Left lung (tissue), 14 donors: ENCODE measurements around the gene AOPEP. TPM values are rescaled to one million over a fixed set of nuclear protein-coding genes. Genes with fewer than 3 reads are reported as not detected.

Experiments used
- ATAC-seq: fragments of 200-7000 bp; cut with Tn5 transposase; one replicate; pipeline ENCODE4 v1.9.1; 2020; ENCODE audit warnings: moderate library complexity
- DNase-seq, 4 donors: peaks; one replicate each; pipeline ENCODE4 v3.0.0-alpha.2; 2013 to 2020
- H3K27ac ChIP-seq, 2 donors: fragments of 200-600 bp; sonication (generic) in 1 of 2; one replicate each; pipeline versions ENCODE4 v1.5.0 to v1.8.0; 2020 to 2021
- H3K27me3 ChIP-seq, 2 donors: fragments of 200-600 bp; sonication (generic) in 1 of 2; one replicate each; pipeline versions ENCODE4 v1.5.0 to v1.8.0; 2020 to 2021
- H3K36me3 ChIP-seq, 2 donors: fragments of 200-600 bp; sonication (generic) in 1 of 2; one replicate each; pipeline versions ENCODE4 v1.5.0 to v1.8.0; 2020 to 2021
- H3K4me1 ChIP-seq, 2 donors: fragments of 200-600 bp; one replicate each; pipeline ENCODE4 v1.8.0; 2021
- H3K4me3 ChIP-seq, 2 donors: fragments of 200-600 bp; sonication (generic) in 1 of 2; one replicate each; pipeline versions ENCODE4 v1.5.0 to v1.8.0; 2020 to 2021; ENCODE audit warnings: mild to moderate bottlenecking in 1 of 2
- H3K9me3 ChIP-seq, 2 donors: fragments of 200-600 bp; sonication (generic) in 1 of 2; one replicate each; pipeline versions ENCODE4 v1.5.0 to v1.8.0; 2020 to 2021
- intact Hi-C, 2 donors: fragments of 100-400 bp; cut with DNase I; formaldehyde crosslinking; loops; one replicate each; pipeline versions ENCODE4 v1.11.2 to v1.14.2; 2022
- long read RNA-seq, 12 donors: library from polyadenylated mRNA in 2 of 12; unstranded in 2 of 12; transcript quantifications; one replicate each; pipeline ENCODE4 v2.0.0 and lab custom pipeline, GENCODE V29; 2019 to 2026
- polyA plus RNA-seq, 6 donors: library from polyadenylated mRNA; unstranded; fragments of 120-200 nt; gene quantifications; one replicate each; pipeline ENCODE4 v1.2.1, GENCODE V29; 2013; ENCODE audit not compliant: insufficient read length in 6 of 6
- total RNA-seq, 2 donors: library from RNA; stranded (reverse); fragmentation: NEBNext Ultra II Directional; extraction: Animal tissue kit (Norgen Biotek cat#: 25700); gene quantifications; one replicate each; pipeline ENCODE4 v1.2.1, GENCODE V29; 2021
- TF ChIP-seq, protein P1 (sequence below), 2 donors: fragments of 200-600 bp; sonication (generic) in 1 of 2; IDR thresholded peaks; one replicate each; pipeline versions ENCODE4 v1.5.0 to v1.8.0; 2021; ENCODE audit warnings: antibody characterized with exemption in 2 of 2
- donor health status: DM: no; HTN: yes; CAD: no.
- donor health status: DM: no; HTN: no; CAD: no.

The AOPEP gene, protein sequence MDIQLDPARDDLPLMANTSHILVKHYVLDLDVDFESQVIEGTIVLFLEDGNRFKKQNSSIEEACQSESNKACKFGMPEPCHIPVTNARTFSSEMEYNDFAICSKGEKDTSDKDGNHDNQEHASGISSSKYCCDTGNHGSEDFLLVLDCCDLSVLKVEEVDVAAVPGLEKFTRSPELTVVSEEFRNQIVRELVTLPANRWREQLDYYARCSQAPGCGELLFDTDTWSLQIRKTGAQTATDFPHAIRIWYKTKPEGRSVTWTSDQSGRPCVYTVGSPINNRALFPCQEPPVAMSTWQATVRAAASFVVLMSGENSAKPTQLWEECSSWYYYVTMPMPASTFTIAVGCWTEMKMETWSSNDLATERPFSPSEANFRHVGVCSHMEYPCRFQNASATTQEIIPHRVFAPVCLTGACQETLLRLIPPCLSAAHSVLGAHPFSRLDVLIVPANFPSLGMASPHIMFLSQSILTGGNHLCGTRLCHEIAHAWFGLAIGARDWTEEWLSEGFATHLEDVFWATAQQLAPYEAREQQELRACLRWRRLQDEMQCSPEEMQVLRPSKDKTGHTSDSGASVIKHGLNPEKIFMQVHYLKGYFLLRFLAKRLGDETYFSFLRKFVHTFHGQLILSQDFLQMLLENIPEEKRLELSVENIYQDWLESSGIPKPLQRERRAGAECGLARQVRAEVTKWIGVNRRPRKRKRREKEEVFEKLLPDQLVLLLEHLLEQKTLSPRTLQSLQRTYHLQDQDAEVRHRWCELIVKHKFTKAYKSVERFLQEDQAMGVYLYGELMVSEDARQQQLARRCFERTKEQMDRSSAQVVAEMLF
- total RNA-seq (10 to 100 TPM; 74.3 to 83.2 TPM), polyA plus RNA-seq (10 to 100 TPM; 32.5 to 41.4 (median 37.1) TPM)
- long read RNA-seq, donor 1, partial matches to known transcripts, result 0 of 7 reads
- long read RNA-seq, donor 1, other reads (novel, unspliced or antisense), result 5 of 7 reads
- long read RNA-seq, donor 2, partial matches to known transcripts, result 0 of 2 reads
- long read RNA-seq, donor 2, other reads (novel, unspliced or antisense), result 0 of 2 reads
- long read RNA-seq, donor 3, partial matches to known transcripts, result 0 of 3 reads
- long read RNA-seq, donor 3, other reads (novel, unspliced or antisense), result 0 of 3 reads
- long read RNA-seq, donor 4, partial matches to known transcripts, result 5 of 23 reads
- long read RNA-seq, donor 4, other reads (novel, unspliced or antisense), result 16 of 23 reads
- long read RNA-seq, donor 5, partial matches to known transcripts, result 0 of 3 reads
- long read RNA-seq, donor 5, other reads (novel, unspliced or antisense), result 0 of 3 reads
- long read RNA-seq, donor 6, partial matches to known transcripts, result 0 of 4 reads
- long read RNA-seq, donor 6, other reads (novel, unspliced or antisense), result 0 of 4 reads
- long read RNA-seq, donor 7, partial matches to known transcripts, result 0 of 2 reads
- long read RNA-seq, donor 7, other reads (novel, unspliced or antisense), result 0 of 2 reads
- long read RNA-seq, donor 8, transcript C9orf3-213 (6 exons, 478 nt), result major isoform, 5 of 5 reads
- long read RNA-seq, donor 8, partial matches to known transcripts, result 0 of 5 reads
- long read RNA-seq, donor 8, other reads (novel, unspliced or antisense), result 0 of 5 reads
- long read RNA-seq, donor 9, result 0 reads
- long read RNA-seq, donor 10, transcript C9orf3-213 (6 exons, 478 nt), result major isoform, 5 of 32 reads
- long read RNA-seq, donor 10, partial matches to known transcripts, result 9 of 32 reads
- long read RNA-seq, donor 10, other reads (novel, unspliced or antisense), result 18 of 32 reads
- long read RNA-seq, donor 11, partial matches to known transcripts, result 0 of 7 reads
- long read RNA-seq, donor 11, other reads (novel, unspliced or antisense), result 0 of 7 reads
- long read RNA-seq, donor 12, partial matches to known transcripts, result 5 of 7 reads
- long read RNA-seq, donor 12, other reads (novel, unspliced or antisense), result 0 of 7 reads

DNA sequence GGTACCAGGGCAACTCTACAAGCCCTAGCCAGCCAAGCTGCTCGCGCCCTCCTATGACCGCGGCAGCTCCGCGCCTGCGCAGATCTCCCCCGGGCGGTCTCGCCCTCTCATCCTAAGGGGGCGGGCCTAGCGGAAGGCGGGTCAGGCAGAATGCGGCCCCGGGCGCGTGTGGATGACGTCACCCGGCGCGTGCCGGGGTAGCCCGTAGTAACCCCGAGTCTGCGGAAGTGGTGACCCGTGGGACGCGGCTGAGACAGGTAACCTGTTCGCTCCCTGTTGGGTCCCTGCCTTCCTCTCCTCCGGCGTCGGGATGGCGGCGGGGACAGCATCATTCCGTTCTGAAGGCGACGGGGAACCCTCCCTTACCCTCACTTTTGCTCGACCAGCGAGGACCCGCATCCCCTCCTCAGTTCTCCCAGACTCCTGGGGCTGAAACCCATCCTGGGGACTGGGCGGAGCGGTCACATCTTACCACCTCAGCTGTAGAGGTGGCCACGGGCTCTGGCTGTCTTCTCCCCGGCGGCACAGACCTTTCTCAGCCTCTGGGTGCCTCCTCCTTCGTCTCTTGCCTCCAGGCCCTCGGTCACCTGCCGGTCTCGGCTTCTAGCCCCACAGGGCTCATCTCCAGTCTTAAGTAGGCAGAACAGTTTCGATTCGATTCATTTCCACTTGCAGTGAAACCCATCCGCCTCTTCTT is at the start of gene AOPEP:
Gene AOPEP, plus strand, starts transcription at position 205 of the 697 bp plus-strand sequence. CDS start 33,085 bp downstream, outside the sequence.
- intact Hi-C loops, result no loop called here
- TF ChIP-seq, protein P1, sequence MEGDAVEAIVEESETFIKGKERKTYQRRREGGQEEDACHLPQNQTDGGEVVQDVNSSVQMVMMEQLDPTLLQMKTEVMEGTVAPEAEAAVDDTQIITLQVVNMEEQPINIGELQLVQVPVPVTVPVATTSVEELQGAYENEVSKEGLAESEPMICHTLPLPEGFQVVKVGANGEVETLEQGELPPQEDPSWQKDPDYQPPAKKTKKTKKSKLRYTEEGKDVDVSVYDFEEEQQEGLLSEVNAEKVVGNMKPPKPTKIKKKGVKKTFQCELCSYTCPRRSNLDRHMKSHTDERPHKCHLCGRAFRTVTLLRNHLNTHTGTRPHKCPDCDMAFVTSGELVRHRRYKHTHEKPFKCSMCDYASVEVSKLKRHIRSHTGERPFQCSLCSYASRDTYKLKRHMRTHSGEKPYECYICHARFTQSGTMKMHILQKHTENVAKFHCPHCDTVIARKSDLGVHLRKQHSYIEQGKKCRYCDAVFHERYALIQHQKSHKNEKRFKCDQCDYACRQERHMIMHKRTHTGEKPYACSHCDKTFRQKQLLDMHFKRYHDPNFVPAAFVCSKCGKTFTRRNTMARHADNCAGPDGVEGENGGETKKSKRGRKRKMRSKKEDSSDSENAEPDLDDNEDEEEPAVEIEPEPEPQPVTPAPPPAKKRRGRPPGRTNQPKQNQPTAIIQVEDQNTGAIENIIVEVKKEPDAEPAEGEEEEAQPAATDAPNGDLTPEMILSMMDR (IDR thresholded peaks at IDR 0.05), result no peak
- H3K4me1 ChIP-seq, result peaks cover 0 to 7% of the 10 kb centered on the region in 2 donors
- DNase-seq, result peak; percentile 93 to 100 (median 98)
- no peaks in the 10 kb centered on the region for H3K27me3 ChIP-seq
- no peaks in the 10 kb centered on the region for H3K36me3 ChIP-seq
- H3K9me3 ChIP-seq, result no peaks in the 10 kb centered on the region
- H3K4me3 ChIP-seq, result peak within 1 kb of the TSS; percentile 72 to 73
- ATAC-seq, result peak; percentile 99
- H3K27ac ChIP-seq, result peak within 1 kb of the TSS; percentile 79 to 86

DNA sequence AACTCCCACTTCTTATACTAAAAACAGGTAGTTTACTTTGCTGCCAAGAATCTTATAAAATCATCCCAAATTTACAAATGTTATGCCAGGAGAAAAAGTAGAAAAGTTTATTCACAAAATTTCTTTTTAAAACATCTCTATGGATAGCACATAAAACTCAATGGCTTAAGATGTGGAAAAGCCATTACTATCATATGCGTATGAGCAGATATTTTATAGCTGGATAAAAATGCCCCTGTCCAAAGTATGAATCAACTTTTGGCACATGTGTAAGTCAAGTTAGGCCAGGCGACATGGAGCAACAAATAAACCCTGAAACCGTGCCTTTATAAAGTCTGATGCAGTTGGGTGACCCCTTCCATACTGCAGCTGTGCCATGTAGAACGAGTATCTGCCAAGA is 48.6 kb upstream of the AOPEP start:
- no peaks in the 10 kb centered on the region for H3K36me3 ChIP-seq
- no peak for ATAC-seq
- H3K27me3 ChIP-seq, result no peaks in the 10 kb centered on the region
- intact Hi-C loops, result no loop called here
- no peaks in the 10 kb centered on the region for H3K4me1 ChIP-seq
- TF ChIP-seq, protein P1 (IDR thresholded peaks at IDR 0.05), result no peak
- H3K9me3 ChIP-seq, result no peaks in the 10 kb centered on the region
- H3K27ac ChIP-seq, result no peak overlapping the region
- no peak overlapping the region for H3K4me3 ChIP-seq
- no peak for DNase-seq

DNA sequence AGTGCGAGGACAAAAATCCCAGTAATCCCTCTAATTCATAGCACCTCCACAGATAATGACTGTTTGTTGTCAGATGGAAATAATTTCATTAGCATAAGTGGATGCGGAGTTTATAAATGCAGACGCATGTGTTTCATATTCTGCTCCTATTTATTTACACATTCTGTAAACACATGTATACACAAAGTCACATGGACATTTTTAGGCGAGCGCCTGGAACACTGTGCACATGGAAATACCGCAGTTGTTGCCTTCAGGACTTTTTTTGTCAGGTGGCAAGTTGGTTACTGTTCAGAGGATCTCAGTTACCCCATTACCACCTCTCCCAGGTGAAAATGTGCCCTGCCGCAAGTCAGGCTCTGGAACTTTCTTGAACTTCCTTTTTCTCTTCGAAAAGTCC is 46.9 kb upstream of the AOPEP start:
- DNase-seq, result no peak
- H3K36me3 ChIP-seq, result no peaks in the 10 kb centered on the region
- no peak overlapping the region for H3K4me3 ChIP-seq
- TF ChIP-seq, protein P1 (IDR thresholded peaks at IDR 0.05), result no peak
- H3K27ac ChIP-seq, result no peak overlapping the region
- H3K27me3 ChIP-seq, result no peaks in the 10 kb centered on the region
- no peak for ATAC-seq
- H3K4me1 ChIP-seq, result no peaks in the 10 kb centered on the region
- intact Hi-C loops, result no loop called here
- no peaks in the 10 kb centered on the region for H3K9me3 ChIP-seq

DNA sequence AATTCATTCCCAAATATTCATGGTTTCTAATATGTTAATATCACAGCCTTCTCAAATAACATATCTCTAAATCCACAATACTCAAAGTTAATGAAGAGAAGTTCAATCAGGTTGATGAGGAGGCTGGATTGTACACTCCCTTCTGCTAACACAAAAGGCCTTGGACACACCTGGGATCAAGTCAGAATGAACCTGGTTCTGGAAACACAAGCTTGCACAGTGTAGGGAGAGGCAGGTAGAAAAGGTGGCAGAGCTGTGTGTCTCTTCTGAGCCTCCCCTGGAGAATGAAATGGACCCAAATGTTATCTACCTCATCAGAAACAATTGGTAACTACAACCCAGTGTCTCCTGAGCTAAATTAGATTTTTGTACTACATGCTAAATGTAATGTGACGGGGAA is 46.5 kb upstream of the AOPEP start:
- Histone ChIP-seq H3K27ac (no peak overlapping the region), H3K4me3 (no peak overlapping the region), H3K9me3 (no peaks in the 10 kb centered on the region), H3K27me3 (no peaks in the 10 kb centered on the region), H3K4me1 (no peaks in the 10 kb centered on the region), H3K36me3 (no peaks in the 10 kb centered on the region)
- intact Hi-C loops, result loop anchor here (5.0 to 10.0 kb wide), 2 partner anchors 445 to 447 kb away; no protein-coding TSS in a partner anchor
- TF ChIP-seq, protein P1 (IDR thresholded peaks at IDR 0.05), result no peak
- ATAC-seq (no peak), DNase-seq (no peak)
